Measurements from ENCODE around the gene ATP9B. TPM values are rescaled to one million over a fixed set of nuclear protein-coding genes. Genes with fewer than 3 reads are reported as not detected.

ATP9B gene
- total RNA-seq, 1 donor from 2014 or later, result 33.2 TPM

- TF ChIP-seq EZH2phosphoT487 (IDR thresholded peaks at IDR 0.05), result no peak
- TF ChIP-seq CTCF (IDR thresholded peaks at IDR 0.05), result no peak
- Histone ChIP-seq H3K27me3 (peaks cover 7% of the 10 kb centered on the region), H3K4me2 (no peak overlapping the region), H3K27ac (no peak overlapping the region), H3K4me3 (no peak overlapping the region), H2AFZ (replicated peaks) (no peak overlapping the region), H3F3A (ENCODE audit: low read depth) (peaks cover 8% of the 10 kb centered on the region), H3K4me1 (peaks cover 7% of the 10 kb centered on the region), H4K20me1 (ENCODE audit: low read depth) (no peaks in the 10 kb centered on the region), H3K79me2 (ENCODE audit: low read depth) (peaks cover 28% of the 10 kb centered on the region), H3K9me3 (ENCODE audit: low read depth) (peaks cover 7% of the 10 kb centered on the region), H3K36me3 (no peaks in the 10 kb centered on the region), H3K9ac (no peak overlapping the region)
- Mint-ChIP-seq H3K27me3 (ENCODE audit: insufficient read depth, low read depth) (peaks cover 8% of the 10 kb centered on the region), H3K4me1 (peaks cover 9% of the 10 kb centered on the region), H3K4me3 (peak overlapping the region; percentile 2), H3K27ac (no peak overlapping the region), H3K9me3 (peaks cover 22% of the 10 kb centered on the region), H3K36me3 (peaks cover 3% of the 10 kb centered on the region)
- DNase-seq (ENCODE audit: low spot score), result no peak
Measured at GRCh38 chr18:79067611-79068010, 1.6 kb upstream of the ATP9B start.

- Mint-ChIP-seq H3K9me3 (peaks cover 28% of the 10 kb centered on the region), H3K4me1 (peaks cover 9% of the 10 kb centered on the region), H3K4me3 (peak overlapping the region; percentile 82), H3K27ac (peak overlapping the region; percentile 92), H3K27me3 (ENCODE audit: insufficient read depth, low read depth) (peaks cover 8% of the 10 kb centered on the region), H3K36me3 (peaks cover 5% of the 10 kb centered on the region)
- H3F3A ChIP-seq (ENCODE audit: low read depth), result peaks cover 8% of the 10 kb centered on the region
- no peaks in the 10 kb centered on the region for H4K20me1 ChIP-seq (ENCODE audit: low read depth)
- no peak overlapping the region for H3K27ac ChIP-seq
- no peak for DNase-seq (ENCODE audit: low spot score)
- peak overlapping the region; percentile 70 for H2AFZ ChIP-seq (replicated peaks)
- peak overlapping the region; percentile 17 for H3K4me2 ChIP-seq
- no peaks in the 10 kb centered on the region for H3K36me3 ChIP-seq
- peaks cover 7% of the 10 kb centered on the region for H3K27me3 ChIP-seq
- peaks cover 7% of the 10 kb centered on the region for H3K9me3 ChIP-seq (ENCODE audit: low read depth)
- TF ChIP-seq CTCF (IDR thresholded peaks at IDR 0.05) (no peak), EZH2phosphoT487 (IDR thresholded peaks at IDR 0.05) (no peak), EZH2 (IDR thresholded peaks at IDR 0.05) (no peak)
- peaks cover 7% of the 10 kb centered on the region for H3K4me1 ChIP-seq
- peaks cover 37% of the 10 kb centered on the region for H3K79me2 ChIP-seq (ENCODE audit: low read depth)
- peak overlapping the region; percentile 88 for H3K4me3 ChIP-seq
- H3K9ac ChIP-seq, result no peak overlapping the region
Measured at GRCh38 chr18:79068341-79068936, 755 bp upstream of the ATP9B start.

GRCh38 chr18:79069717-79070151 lies 540 bp downstream of the ATP9B start:
- Histone ChIP-seq H3K36me3 (no peaks in the 10 kb centered on the region), H3K27ac (peak overlapping the region; percentile 92)

More at GRCh38 chr18:79069717-79070151, 540 bp downstream of the ATP9B start:
- no peak for DNase-seq (ENCODE audit: low spot score)
- Histone ChIP-seq H3F3A (ENCODE audit: low read depth) (peaks cover 8% of the 10 kb centered on the region), H4K20me1 (ENCODE audit: low read depth) (no peaks in the 10 kb centered on the region), H3K79me2 (ENCODE audit: low read depth) (peaks cover 50% of the 10 kb centered on the region), H3K9me3 (ENCODE audit: low read depth) (peaks cover 7% of the 10 kb centered on the region), H3K4me2 (peak overlapping the region; percentile 78), H3K4me1 (peaks cover 7% of the 10 kb centered on the region), H3K27me3 (peaks cover 7% of the 10 kb centered on the region), H3K4me3 (peak overlapping the region; percentile 88), H2AFZ (replicated peaks) (peak overlapping the region; percentile 84), H3K9ac (peak overlapping the region; percentile 91)
- Mint-ChIP-seq H3K27ac (peak overlapping the region; percentile 85), H3K36me3 (peaks cover 15% of the 10 kb centered on the region), H3K27me3 (ENCODE audit: insufficient read depth, low read depth) (peaks cover 5% of the 10 kb centered on the region), H3K4me3 (peak overlapping the region; percentile 93), H3K9me3 (peaks cover 41% of the 10 kb centered on the region), H3K4me1 (peaks cover 9% of the 10 kb centered on the region)
- TF ChIP-seq EZH2phosphoT487 (IDR thresholded peaks at IDR 0.05) (no peak), CTCF (IDR thresholded peaks at IDR 0.05) (no peak), EZH2 (IDR thresholded peaks at IDR 0.05) (no peak)
